ENCODE data around the gene MMS22L. TPM values are rescaled to one million over a fixed set of nuclear protein-coding genes. Genes with fewer than 3 reads are reported as not detected.

Gene MMS22L
- polyA plus RNA-seq, 1 donor from 2014 or later = 8.3 TPM

DNA sequence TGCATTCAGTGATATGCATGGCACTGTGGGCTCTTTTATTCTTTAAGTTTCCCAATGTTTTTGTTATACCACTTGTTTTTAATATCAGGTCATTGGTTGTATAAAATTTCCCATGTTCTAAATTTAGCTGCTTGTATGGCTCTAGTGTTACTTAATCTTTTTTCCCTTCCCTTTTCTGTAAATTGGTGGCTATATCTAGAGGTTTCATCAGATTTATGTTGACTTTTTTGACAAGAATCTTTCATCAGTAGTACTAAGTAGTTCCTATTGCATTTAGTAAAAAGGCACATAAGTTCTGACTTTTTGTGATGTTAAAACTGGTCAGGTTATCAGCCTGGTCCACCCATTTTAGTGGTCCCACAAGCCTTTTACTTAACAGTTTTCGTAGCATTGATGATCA lies 51.1 kb downstream of the MMS22L start:
- Histone ChIP-seq H3K27me3 (ENCODE audit: insufficient read depth, low read depth, low read length) (no peaks in the 10 kb centered on the region), H3K4me3 (ENCODE audit: low read length) (no peak overlapping the region), H3K36me3 (ENCODE audit: insufficient read depth, low read length) (no peaks in the 10 kb centered on the region), H2AFZ (ENCODE audit: low read depth, low read length) (no peak overlapping the region), H3F3A (ENCODE audit: insufficient read depth, low read length, poor library complexity, severe bottlenecking) (no peaks in the 10 kb centered on the region), H3K27ac (ENCODE audit: low read length) (no peak overlapping the region), H3K9me3 (ENCODE audit: low read length) (no peaks in the 10 kb centered on the region), H3K79me2 (replicated peaks; ENCODE audit: insufficient read depth, low read length) (no peaks in the 10 kb centered on the region), H3K9me2 (ENCODE audit: insufficient read depth, low read length) (no peaks in the 10 kb centered on the region), H4K20me1 (ENCODE audit: insufficient read depth) (no peaks in the 10 kb centered on the region), H3K4me2 (ENCODE audit: low read length) (no peak overlapping the region), H3K9ac (ENCODE audit: low read length) (no peak overlapping the region)
- TF ChIP-seq, protein P1, sequence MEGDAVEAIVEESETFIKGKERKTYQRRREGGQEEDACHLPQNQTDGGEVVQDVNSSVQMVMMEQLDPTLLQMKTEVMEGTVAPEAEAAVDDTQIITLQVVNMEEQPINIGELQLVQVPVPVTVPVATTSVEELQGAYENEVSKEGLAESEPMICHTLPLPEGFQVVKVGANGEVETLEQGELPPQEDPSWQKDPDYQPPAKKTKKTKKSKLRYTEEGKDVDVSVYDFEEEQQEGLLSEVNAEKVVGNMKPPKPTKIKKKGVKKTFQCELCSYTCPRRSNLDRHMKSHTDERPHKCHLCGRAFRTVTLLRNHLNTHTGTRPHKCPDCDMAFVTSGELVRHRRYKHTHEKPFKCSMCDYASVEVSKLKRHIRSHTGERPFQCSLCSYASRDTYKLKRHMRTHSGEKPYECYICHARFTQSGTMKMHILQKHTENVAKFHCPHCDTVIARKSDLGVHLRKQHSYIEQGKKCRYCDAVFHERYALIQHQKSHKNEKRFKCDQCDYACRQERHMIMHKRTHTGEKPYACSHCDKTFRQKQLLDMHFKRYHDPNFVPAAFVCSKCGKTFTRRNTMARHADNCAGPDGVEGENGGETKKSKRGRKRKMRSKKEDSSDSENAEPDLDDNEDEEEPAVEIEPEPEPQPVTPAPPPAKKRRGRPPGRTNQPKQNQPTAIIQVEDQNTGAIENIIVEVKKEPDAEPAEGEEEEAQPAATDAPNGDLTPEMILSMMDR (IDR thresholded peaks at IDR 0.05; ENCODE audit: poor library complexity, severe bottlenecking) = no peak
- TF ChIP-seq MXI1 (conservative IDR thresholded peaks at IDR 0.05; ENCODE audit: poor library complexity, severe bottlenecking) (no peak), SMC3 (conservative IDR thresholded peaks at IDR 0.05; ENCODE audit: poor library complexity) (no peak), RAD21 (conservative IDR thresholded peaks at IDR 0.05) (no peak), TAF1 (IDR thresholded peaks at IDR 0.05; ENCODE audit: low read depth) (no peak), EZH2 (IDR thresholded peaks at IDR 0.05; ENCODE audit: borderline replicate concordance, insufficient read depth, low read length, poor library complexity, severe bottlenecking) (no peak), POLR2AphosphoS5 (IDR thresholded peaks at IDR 0.05) (no peak), EP300 (conservative IDR thresholded peaks at IDR 0.05; ENCODE audit: poor library complexity, severe bottlenecking) (no peak)
- TF ChIP-seq, protein P2, sequence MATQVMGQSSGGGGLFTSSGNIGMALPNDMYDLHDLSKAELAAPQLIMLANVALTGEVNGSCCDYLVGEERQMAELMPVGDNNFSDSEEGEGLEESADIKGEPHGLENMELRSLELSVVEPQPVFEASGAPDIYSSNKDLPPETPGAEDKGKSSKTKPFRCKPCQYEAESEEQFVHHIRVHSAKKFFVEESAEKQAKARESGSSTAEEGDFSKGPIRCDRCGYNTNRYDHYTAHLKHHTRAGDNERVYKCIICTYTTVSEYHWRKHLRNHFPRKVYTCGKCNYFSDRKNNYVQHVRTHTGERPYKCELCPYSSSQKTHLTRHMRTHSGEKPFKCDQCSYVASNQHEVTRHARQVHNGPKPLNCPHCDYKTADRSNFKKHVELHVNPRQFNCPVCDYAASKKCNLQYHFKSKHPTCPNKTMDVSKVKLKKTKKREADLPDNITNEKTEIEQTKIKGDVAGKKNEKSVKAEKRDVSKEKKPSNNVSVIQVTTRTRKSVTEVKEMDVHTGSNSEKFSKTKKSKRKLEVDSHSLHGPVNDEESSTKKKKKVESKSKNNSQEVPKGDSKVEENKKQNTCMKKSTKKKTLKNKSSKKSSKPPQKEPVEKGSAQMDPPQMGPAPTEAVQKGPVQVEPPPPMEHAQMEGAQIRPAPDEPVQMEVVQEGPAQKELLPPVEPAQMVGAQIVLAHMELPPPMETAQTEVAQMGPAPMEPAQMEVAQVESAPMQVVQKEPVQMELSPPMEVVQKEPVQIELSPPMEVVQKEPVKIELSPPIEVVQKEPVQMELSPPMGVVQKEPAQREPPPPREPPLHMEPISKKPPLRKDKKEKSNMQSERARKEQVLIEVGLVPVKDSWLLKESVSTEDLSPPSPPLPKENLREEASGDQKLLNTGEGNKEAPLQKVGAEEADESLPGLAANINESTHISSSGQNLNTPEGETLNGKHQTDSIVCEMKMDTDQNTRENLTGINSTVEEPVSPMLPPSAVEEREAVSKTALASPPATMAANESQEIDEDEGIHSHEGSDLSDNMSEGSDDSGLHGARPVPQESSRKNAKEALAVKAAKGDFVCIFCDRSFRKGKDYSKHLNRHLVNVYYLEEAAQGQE (IDR thresholded peaks at IDR 0.05; ENCODE audit: borderline replicate concordance) = no peak

DNA sequence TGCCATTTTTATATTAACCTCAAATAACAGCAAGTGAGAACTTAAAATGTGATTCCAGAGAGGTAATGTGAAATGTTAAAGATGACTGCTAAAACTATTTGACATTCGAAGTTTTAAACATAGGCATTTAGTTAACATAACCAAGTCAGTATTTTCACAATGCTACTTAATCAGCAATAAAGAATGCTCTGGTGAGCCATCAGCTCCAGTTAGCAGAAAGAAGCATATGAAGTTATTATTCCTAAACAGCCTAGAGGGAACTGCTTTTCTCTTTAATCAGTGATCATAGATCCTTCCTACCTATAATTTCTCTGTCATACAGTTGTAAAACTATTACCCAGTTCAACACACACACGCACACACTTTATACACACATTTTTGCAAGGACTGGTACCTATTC lies 60.1 kb downstream of the MMS22L start:
- H3F3A ChIP-seq (ENCODE audit: insufficient read depth, low read length, poor library complexity, severe bottlenecking) = no peaks in the 10 kb centered on the region
- no peaks in the 10 kb centered on the region for H3K36me3 ChIP-seq (ENCODE audit: insufficient read depth, low read length)
- H3K4me3 ChIP-seq (ENCODE audit: low read length) = no peak overlapping the region
- H3K9me2 ChIP-seq (ENCODE audit: insufficient read depth, low read length) = no peaks in the 10 kb centered on the region
- no peak overlapping the region for H3K9ac ChIP-seq (ENCODE audit: low read length)
- H3K27me3 ChIP-seq (ENCODE audit: insufficient read depth, low read depth, low read length) = no peaks in the 10 kb centered on the region
- H2AFZ ChIP-seq (ENCODE audit: low read depth, low read length) = no peak overlapping the region
- H3K79me2 ChIP-seq (replicated peaks; ENCODE audit: insufficient read depth, low read length) = no peaks in the 10 kb centered on the region
- H3K4me2 ChIP-seq (ENCODE audit: low read length) = no peak overlapping the region
- TF ChIP-seq TAF1 (IDR thresholded peaks at IDR 0.05; ENCODE audit: low read depth) = no peak
- no peak for TF ChIP-seq SMC3 (conservative IDR thresholded peaks at IDR 0.05; ENCODE audit: poor library complexity)
- TF ChIP-seq POLR2AphosphoS5 (IDR thresholded peaks at IDR 0.05) = no peak
- no peak for TF ChIP-seq EZH2 (IDR thresholded peaks at IDR 0.05; ENCODE audit: borderline replicate concordance, insufficient read depth, low read length, poor library complexity, severe bottlenecking)
- no peak for TF ChIP-seq EP300 (conservative IDR thresholded peaks at IDR 0.05; ENCODE audit: poor library complexity, severe bottlenecking)
- TF ChIP-seq RAD21 (conservative IDR thresholded peaks at IDR 0.05) = no peak
- TF ChIP-seq, protein P2 (IDR thresholded peaks at IDR 0.05; ENCODE audit: borderline replicate concordance) = no peak
- no peak for TF ChIP-seq MXI1 (conservative IDR thresholded peaks at IDR 0.05; ENCODE audit: poor library complexity, severe bottlenecking)
- TF ChIP-seq, protein P1 (IDR thresholded peaks at IDR 0.05; ENCODE audit: poor library complexity, severe bottlenecking) = no peak
- H3K27ac ChIP-seq (ENCODE audit: low read length) = no peak overlapping the region
- no peaks in the 10 kb centered on the region for H4K20me1 ChIP-seq (ENCODE audit: insufficient read depth)
- no peaks in the 10 kb centered on the region for H3K9me3 ChIP-seq (ENCODE audit: low read length)

Measured in neural cell (in vitro differentiated cells).